PC-9 (cell line): ENCODE measurements around the gene RFPL3. TPM values are rescaled to one million over a fixed set of nuclear protein-coding genes. Genes with fewer than 3 reads are reported as not detected.

Experiments
- BruUV-seq: library from RNA; stranded (reverse); fragments of 400-500 nt; replicated peaks from 2 replicates; lab custom pipeline; 2021; lab: Mats Ljungman, UMichigan
- CTCF ChIA-PET: fragments of 300-600 bp; sonication (Branson Sonifier 250); formaldehyde crosslinking; loops from one replicate; lab custom pipeline; 2022; ENCODE audit warnings: antibody characterized with exemption; lab: Charles Lee
- POLR2A ChIA-PET: fragments of 300-600 bp; sonication (Branson Sonifier 250); formaldehyde crosslinking; loops from one replicate; lab custom pipeline; 2022; ENCODE audit warnings: antibody characterized with exemption; ENCODE audit not compliant: unreplicated experiment; lab: Charles Lee
- DNase-seq, 2 experiments: peaks; one replicate each; pipeline versions ENCODE4 v3.0.0 to v3.0.0-alpha.2; 2015 to 2022; ENCODE audit warnings: mixed read lengths in 1 of 2
- H2AFZ ChIP-seq: fragments of 200-600 bp; sonication (generic); 2 replicates; pipeline ENCODE4 v1.8.1; 2017; ENCODE audit warnings: antibody characterized with exemption
- H3F3A ChIP-seq: fragments of 200-600 bp; sonication (generic); 2 replicates; pipeline ENCODE4 v1.8.1; 2017; ENCODE audit warnings: antibody characterized with exemption, mild to moderate bottlenecking, low read depth; ENCODE audit not compliant: insufficient read depth
- H3K27ac ChIP-seq: fragments of 200-600 bp; sonication (generic); 2 replicates; pipeline ENCODE4 v1.6.1; 2016; ENCODE audit warnings: mixed run types
- H3K27me3 ChIP-seq: fragments of 200-600 bp; sonication (generic); 2 replicates; pipeline ENCODE4 v1.6.1; 2016; ENCODE audit warnings: low read depth, mixed run types; ENCODE audit not compliant: insufficient read depth
- H3K36me3 ChIP-seq: fragments of 200-600 bp; sonication (generic); 2 replicates; pipeline ENCODE4 v1.6.1; 2016; ENCODE audit warnings: low read depth, mixed run types
- H3K4me1 ChIP-seq: fragments of 200-600 bp; sonication (generic); replicated peaks from 2 replicates; pipeline ENCODE4 v1.6.1; 2016; ENCODE audit warnings: mixed run types; ENCODE audit not compliant: insufficient read depth
- H3K4me2 ChIP-seq: fragments of 200-600 bp; sonication (generic); 2 replicates; pipeline ENCODE4 v1.6.1; 2017; ENCODE audit warnings: mixed run types
- H3K4me3 ChIP-seq: fragments of 200-600 bp; sonication (generic); 2 replicates; pipeline ENCODE4 v1.6.1; 2016; ENCODE audit warnings: mixed run types
- H3K79me2 ChIP-seq: fragments of 200-600 bp; sonication (generic); 2 replicates; pipeline ENCODE4 v1.6.1; 2017; ENCODE audit warnings: low read depth, mixed run types
- H3K9me2 ChIP-seq: fragments of 200-600 bp; sonication (generic); 2 replicates; pipeline ENCODE4 v1.8.1; 2017; ENCODE audit warnings: mild to moderate bottlenecking; ENCODE audit not compliant: insufficient read depth
- H3K9me3 ChIP-seq: fragments of 200-600 bp; sonication (generic); 2 replicates; pipeline ENCODE4 v1.8.1; 2016; ENCODE audit warnings: low read depth; ENCODE audit not compliant: insufficient read depth
- H4K20me1 ChIP-seq: fragments of 200-600 bp; sonication (generic); 2 replicates; pipeline ENCODE4 v1.8.1; 2017; ENCODE audit not compliant: insufficient read depth
- CTCF ChIP-seq: fragments of 200-600 bp; sonication (generic); conservative IDR thresholded peaks from 2 replicates; pipeline ENCODE4 v1.6.1; 2017; ENCODE audit warnings: mixed run types, antibody characterized with exemption, mild to moderate bottlenecking, moderate library complexity
- EZH2 ChIP-seq: fragments of 200-600 bp; sonication (generic); IDR thresholded peaks from 2 replicates; pipeline ENCODE4 v1.8.0; 2017; ENCODE audit warnings: antibody characterized with exemption, low read depth
- intact Hi-C: fragments of 100-400 bp; cut with micrococcal nuclease; formaldehyde crosslinking; loops from one replicate; pipeline ENCODE4 v1.10.0; 2022; ENCODE audit not compliant: unreplicated experiment
- total RNA-seq: library from RNA; stranded (reverse); gene quantifications from 2 replicates; pipeline ENCODE4 v1.2.3, GENCODE V29; 2021

RFPL3 gene
- total RNA-seq, 1 experiment from 2014 or later = not detected

GRCh38 chr22:32323513-32324164 lies 34.0 kb upstream of the RFPL3 start:
- TF ChIP-seq EZH2 (no peak), CTCF (no peak)
- intact Hi-C loops = no loop called here
- no peak overlapping the region for H2AFZ ChIP-seq
- H3K27me3 ChIP-seq = peaks cover 82% of the 10 kb centered on the region
- no peaks in the 10 kb centered on the region for H3K4me1 ChIP-seq
- no peak overlapping the region for H3K27ac ChIP-seq
- POLR2A ChIA-PET = no interaction called here
- H3K79me2 ChIP-seq = no peaks in the 10 kb centered on the region
- CTCF ChIA-PET = no interaction called here
- no peaks in the 10 kb centered on the region for H3K9me3 ChIP-seq
- H3K36me3 ChIP-seq = no peaks in the 10 kb centered on the region
- H3K4me2 ChIP-seq = no peak overlapping the region
- no peak overlapping the region for H3K4me3 ChIP-seq
- H4K20me1 ChIP-seq = no peaks in the 10 kb centered on the region
- no TSS peak for BruUV-seq
- H3F3A ChIP-seq = no peaks in the 10 kb centered on the region
- H3K9me2 ChIP-seq = no peaks in the 10 kb centered on the region
- no peak for DNase-seq

GRCh38 chr22:32324505-32325415 lies 32.9 kb upstream of the RFPL3 start:
- no peaks in the 10 kb centered on the region for H3K9me3 ChIP-seq
- H3K36me3 ChIP-seq = no peaks in the 10 kb centered on the region
- ChIA-PET CTCF (no interaction called here), POLR2A (no interaction called here)
- TF ChIP-seq CTCF (no peak), EZH2 (no peak)
- H3K4me2 ChIP-seq = no peak overlapping the region
- intact Hi-C loops = no loop called here
- no peak for DNase-seq
- H3K27me3 ChIP-seq = peaks cover 72% of the 10 kb centered on the region
- H3K4me1 ChIP-seq = no peaks in the 10 kb centered on the region
- H4K20me1 ChIP-seq = no peaks in the 10 kb centered on the region
- H3K4me3 ChIP-seq = no peak overlapping the region
- H3F3A ChIP-seq = no peaks in the 10 kb centered on the region
- no peak overlapping the region for H3K27ac ChIP-seq
- no peaks in the 10 kb centered on the region for H3K9me2 ChIP-seq
- no peaks in the 10 kb centered on the region for H3K79me2 ChIP-seq
- H2AFZ ChIP-seq = no peak overlapping the region
- BruUV-seq = no TSS peak

- H4K20me1 ChIP-seq = no peaks in the 10 kb centered on the region
- TF ChIP-seq EZH2 = no peak
- no peak for TF ChIP-seq CTCF
- peaks cover 66% of the 10 kb centered on the region for H3K27me3 ChIP-seq
- intact Hi-C loops = no loop called here
- DNase-seq = no peak
- no peak overlapping the region for H3K4me3 ChIP-seq
- BruUV-seq = no TSS peak
- no peaks in the 10 kb centered on the region for H3K36me3 ChIP-seq
- no peaks in the 10 kb centered on the region for H3K9me3 ChIP-seq
- no peak overlapping the region for H3K27ac ChIP-seq
- CTCF ChIA-PET = no interaction called here
- no peaks in the 10 kb centered on the region for H3K9me2 ChIP-seq
- no peaks in the 10 kb centered on the region for H3F3A ChIP-seq
- no peak overlapping the region for H2AFZ ChIP-seq
- H3K79me2 ChIP-seq = no peaks in the 10 kb centered on the region
- H3K4me2 ChIP-seq = no peak overlapping the region
- POLR2A ChIA-PET = no interaction called here
- no peaks in the 10 kb centered on the region for H3K4me1 ChIP-seq
Observed at GRCh38 chr22:32325416-32325801, 32.3 kb upstream of the RFPL3 start.
